UCSD-AML1 (cell line): ENCODE data around the gene BEND4.
"Not testable (repeated sequence)": the region's sequence is repeated elsewhere in the genome, so short reads cannot be mapped to it uniquely, and the experiment has no call there.

Experiments used
- DNase-seq: peaks from one replicate; lab custom pipeline; 2025; ENCODE audit not compliant: unreplicated experiment; lab: John Stamatoyannopoulos, UW

The BEND4 gene

GRCh38 chr4:42152507-42153504 is at the start of gene BEND4:
Gene BEND4, minus strand, starts transcription at chr4:42152655. Its CDS starts 512 bp downstream, at chr4:42152143.
- DNase-seq, result peak; percentile 54

- DNase-seq, result no peak
These were observed 44.9 kb upstream of the BEND4 start for GRCh38 chr4:42197341-42197740.

GRCh38 chr4:42172921-42173320 is 20.5 kb upstream of the BEND4 start:
- DNase-seq, result no peak

GRCh38 chr4:42172128-42172790 is 19.8 kb upstream of the BEND4 start:
- no peak for DNase-seq

- no peak for DNase-seq
These were observed 15.3 kb upstream of the BEND4 start for GRCh38 chr4:42167709-42168108.

GRCh38 chr4:42166186-42166585 is 13.7 kb upstream of the BEND4 start:
- DNase-seq, result not testable (repeated sequence)

- peak; percentile 15 for DNase-seq
These were observed 7.0 kb upstream of the BEND4 start for GRCh38 chr4:42159271-42160001.

GRCh38 chr4:42151568-42152506 is 618 bp downstream of the BEND4 start:
- peak; percentile 54 for DNase-seq

- no peak for DNase-seq
These were observed 1.5 kb downstream of the BEND4 start for GRCh38 chr4:42150653-42151567.

GRCh38 chr4:42149004-42149403 is 3.5 kb downstream of the BEND4 start:
- DNase-seq, result no peak

GRCh38 chr4:42148425-42148824 is 4.0 kb downstream of the BEND4 start:
- DNase-seq, result no peak

- no peak for DNase-seq
These were observed 8.4 kb downstream of the BEND4 start for GRCh38 chr4:42144028-42144427.

- no peak for DNase-seq
These were observed 9.9 kb downstream of the BEND4 start for GRCh38 chr4:42142591-42142990.

- no peak for DNase-seq
These were observed 16.1 kb downstream of the BEND4 start for GRCh38 chr4:42136371-42136770.

- DNase-seq, result no peak
These were observed 19.4 kb downstream of the BEND4 start for GRCh38 chr4:42133006-42133405.

GRCh38 chr4:42132099-42132498 is 20.4 kb downstream of the BEND4 start:
- no peak for DNase-seq

- no peak for DNase-seq
These were observed 29.3 kb downstream of the BEND4 start for GRCh38 chr4:42123071-42123644.

- DNase-seq, result no peak
These were observed 30.2 kb downstream of the BEND4 start for GRCh38 chr4:42122237-42122636.

GRCh38 chr4:42119886-42120285 is 32.6 kb downstream of the BEND4 start:
- DNase-seq, result no peak
